ENCODE data around the gene AVPI1.

AVPI1 gene, protein sequence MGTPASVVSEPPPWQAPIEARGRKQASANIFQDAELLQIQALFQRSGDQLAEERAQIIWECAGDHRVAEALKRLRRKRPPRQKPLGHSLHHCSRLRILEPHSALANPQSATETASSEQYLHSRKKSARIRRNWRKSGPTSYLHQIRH

DNA sequence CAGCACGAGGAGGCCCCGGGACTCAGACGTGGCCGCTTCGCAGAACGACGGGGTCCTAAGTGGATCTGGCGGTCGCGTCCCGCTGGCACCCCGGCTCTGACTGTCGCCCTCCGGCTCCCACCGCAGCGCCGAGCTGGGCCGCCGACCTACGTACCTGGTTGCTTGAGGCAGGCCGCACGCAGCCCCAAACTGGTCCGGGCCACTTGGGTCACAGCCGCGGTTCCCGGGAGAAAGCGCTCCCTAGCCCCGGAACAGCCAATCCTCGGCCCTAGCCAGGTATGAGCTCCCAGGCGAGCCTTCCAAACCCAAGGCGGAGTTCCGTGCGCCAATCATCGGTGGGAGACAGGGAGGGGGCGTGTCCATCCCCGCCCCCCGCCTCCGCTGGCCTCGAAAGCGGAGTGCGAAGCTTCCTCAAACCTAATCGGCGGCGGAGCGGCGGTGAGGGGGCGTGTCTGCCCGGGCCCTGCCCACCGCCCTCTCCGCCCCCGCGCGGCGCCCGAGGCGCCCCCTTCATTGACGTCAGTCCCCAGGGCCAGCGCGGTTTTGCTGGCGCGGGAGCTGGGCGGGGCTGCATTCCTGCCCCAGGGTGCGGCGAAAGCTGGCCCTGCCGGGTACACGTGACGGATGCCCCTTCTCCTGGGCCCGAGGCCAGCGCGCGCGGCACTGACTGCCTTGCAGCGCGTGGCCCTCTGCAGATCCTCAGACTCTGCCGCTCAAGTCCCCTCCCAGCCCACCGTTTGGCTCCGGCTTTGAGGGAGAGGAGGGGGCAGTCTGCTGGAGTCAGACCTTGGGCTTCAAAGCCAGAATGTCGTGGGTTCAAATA, at the start of gene AVPI1:
AVPI1 (minus strand) TSS at position 280 of the 823 bp plus-strand sequence. CDS start 7,336 bp downstream, outside the sequence.
- peak; percentile 83 for DNase-seq (ENCODE audit: low read depth, low spot score)

DNA sequence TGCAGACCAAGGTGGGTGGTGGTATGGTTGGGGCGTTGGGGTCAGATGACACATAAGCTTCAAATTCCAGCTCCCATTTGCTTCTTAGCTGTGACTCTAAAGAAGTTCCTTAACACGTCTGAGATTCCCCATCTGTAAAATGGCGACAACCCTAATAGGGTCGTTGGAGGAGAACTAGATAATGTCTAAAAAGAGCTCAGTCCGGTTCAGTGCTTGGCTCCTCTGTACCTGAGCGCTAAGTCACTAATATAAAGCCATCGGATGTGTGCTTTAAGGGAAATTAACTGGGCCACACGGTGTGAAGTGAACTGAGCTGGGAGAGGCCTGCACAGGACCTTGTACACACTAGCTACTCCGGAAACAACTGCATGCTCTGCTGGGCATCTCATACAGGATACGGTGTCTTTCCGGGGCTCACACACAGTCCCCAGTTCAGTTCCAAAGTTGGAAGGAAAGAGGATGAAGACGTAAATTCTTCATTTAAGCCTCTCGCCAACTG, 49.4 kb upstream of the AVPI1 start:
- DNase-seq (ENCODE audit: low read depth, low spot score), result no peak

DNA sequence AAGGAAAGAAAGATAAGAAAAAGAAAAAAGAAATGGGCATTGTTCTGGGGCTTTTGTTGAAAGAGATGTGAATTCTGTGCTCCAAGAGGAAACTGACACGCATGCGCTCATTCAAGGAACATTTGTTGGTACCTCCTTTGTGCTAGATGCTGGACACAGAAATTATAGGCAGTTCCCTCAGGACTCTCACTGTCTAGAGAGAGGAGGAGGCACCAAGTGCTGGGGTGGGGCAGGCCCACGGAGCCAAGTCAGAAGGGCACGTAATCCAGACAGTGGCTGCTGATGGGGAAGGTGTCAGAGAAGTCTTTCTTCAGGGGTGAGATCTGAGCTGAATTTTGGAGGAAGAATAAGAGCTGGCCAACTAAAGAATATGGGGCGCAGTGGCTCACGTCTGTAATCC, 47.0 kb upstream of the AVPI1 start:
- DNase-seq (ENCODE audit: low read depth, low spot score), result no peak

DNA sequence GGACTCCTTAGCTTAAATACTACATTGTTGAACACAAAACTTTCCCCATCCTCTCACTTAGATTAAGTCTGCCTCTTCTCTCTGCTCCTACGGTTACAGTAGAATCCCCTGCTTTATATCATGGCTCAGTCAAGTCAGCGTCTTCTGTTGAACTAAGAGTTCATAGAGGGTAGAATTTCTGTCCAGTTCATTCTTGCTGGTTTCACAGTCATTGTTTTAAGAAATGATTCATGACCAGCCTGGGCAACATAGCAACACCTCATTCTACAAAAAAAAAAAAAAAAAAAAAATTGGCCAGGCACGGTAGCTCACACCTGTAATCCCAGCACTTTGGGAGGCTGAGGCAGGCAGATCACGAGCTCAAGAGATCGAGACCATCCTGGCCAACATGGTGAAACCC, 46.2 kb upstream of the AVPI1 start:
- no peak for DNase-seq (ENCODE audit: low read depth, low spot score)

DNA sequence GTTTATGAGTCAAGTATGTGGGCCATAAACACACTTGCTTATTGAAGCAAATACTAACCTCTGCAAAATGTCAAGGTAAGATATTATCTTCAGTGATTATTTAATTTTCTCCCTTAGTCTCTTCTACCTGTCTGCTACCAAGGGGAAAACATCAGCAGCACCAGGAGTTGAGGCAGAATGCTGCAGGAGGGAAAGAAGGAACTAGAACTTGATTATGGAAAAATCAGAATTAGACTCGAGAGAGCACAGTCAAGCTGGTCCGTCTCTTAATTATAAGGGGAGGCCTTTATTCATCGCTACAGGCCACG, 45.0 kb upstream of the AVPI1 start:
- no peak for DNase-seq (ENCODE audit: low read depth, low spot score)

DNA sequence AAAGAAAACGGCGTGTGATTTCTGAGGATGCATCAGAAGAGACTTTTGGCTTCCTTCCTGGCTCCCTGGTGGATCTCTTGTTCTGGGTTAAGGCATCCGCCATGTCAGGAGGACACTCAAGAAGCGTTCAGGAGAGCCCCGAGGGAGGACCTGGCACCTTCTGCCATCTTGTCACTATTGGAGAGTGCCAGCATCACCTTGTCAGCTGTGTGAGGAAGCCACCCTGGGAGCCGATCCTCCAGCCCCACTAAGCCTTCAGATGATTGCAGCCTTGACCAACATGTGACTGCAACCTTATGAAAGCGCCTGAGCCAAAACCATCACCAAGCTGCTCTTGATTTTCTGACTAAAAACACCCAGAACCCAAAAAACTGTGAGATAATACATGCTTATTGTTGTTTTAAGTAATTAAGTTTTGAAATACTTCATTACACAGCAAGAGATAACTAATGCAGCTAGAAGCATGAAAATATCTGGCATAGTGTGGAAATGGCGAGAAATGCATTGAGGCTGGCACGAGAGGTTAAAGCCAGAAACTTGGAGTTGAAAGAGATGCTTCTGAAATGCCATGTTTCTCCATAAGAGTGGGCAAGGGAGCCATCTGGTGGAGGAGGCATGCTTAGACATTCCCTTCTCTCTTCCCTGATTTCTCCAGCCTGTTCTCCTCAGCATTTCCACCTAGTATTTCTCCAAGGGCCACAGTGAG, 44.5 kb upstream of the AVPI1 start:
- no peak for DNase-seq (ENCODE audit: low read depth, low spot score)

DNA sequence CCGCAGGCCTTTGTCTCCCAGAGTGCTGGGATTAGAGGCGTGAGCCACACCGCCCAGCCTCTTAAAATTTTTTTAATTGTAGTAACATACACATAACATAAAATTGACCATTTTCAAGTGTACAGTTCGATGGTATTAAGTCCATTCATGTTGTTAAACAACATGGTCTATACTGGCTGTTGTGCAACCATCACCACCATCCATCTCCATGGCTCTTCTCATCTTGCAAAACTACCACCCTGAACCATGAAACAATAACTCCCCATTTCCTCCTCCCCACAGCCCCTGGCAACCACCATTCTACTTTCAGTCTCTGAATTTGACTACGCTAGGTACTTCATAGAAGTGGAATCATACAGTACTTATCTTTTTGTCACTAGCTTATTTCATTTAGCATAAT, 42.0 kb upstream of the AVPI1 start:
- no peak for DNase-seq (ENCODE audit: low read depth, low spot score)

DNA sequence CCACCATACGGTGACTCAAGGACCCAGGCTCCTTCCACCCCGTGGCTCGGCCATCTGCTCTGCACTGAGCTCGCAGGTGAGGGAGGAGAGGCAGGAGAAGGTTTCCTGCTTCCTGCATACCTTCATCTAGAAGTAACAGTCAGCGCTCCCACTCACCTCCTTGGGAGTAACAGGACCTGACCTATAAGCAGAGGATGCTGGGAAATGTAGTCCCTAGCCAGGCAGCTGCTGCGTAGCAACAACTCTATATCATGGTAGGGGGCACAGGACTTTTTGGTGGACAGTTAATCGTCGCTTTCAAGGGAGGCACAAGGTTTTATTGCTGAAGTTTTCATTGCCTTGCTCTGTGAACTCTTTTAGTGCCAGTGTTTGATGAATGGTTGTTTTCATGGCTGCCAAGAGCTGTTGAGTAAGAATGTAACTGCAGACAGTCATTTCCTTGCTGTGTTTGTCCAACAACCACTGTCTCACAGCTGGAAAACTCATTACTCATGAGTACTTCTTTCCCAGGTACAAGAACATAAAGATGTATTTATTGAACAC, 39.7 kb upstream of the AVPI1 start:
- DNase-seq (ENCODE audit: low read depth, low spot score), result peak; percentile 85

DNA sequence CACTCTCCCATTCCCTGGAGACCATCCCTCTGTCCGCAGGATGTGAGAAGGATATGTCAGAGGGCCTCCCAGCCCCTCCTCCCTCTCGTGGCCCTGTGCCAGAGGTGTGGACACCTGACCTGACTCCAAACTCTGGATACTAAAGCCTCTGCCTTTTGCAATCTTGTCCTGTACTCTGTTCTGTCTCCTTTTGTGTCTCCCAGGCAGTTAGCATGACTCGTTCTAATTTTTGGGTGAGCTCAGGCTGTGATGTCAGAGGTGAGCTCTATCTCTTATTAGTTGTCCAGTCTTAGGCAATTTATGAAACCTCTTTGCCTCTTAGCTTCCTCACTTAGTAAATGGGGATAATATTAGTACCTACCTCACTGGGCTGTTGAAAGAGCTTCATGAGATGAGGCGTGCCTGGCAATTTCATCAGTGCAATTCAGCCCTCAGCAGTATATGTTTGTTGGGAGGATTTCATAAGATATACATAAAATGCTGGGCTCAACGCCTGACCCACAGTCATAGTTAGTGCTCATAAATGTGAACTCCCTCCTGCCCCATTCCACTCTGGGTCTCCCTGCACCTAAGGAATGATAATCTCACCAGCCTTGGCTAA, 37.4 kb upstream of the AVPI1 start:
- no peak for DNase-seq (ENCODE audit: low read depth, low spot score)

DNA sequence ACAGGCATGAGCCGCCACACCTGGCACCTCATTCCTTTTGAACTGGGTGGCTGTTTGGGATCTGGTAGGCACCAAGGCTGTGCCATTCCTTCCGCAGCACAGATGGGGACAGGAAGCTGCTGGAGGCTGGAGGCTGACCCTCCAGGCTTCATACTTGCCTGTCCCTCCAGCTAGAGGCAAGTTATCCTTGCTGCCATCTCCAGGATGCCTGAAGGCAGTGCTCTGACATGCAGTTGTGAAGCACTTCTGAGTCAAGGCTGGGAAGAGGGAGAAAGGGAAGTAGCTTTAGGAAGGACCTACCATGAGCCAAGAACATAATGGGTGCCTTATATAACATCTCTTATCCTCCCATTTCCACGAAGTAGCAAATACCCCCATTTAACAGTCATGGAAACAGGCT, 36.0 kb upstream of the AVPI1 start:
- no peak for DNase-seq (ENCODE audit: low read depth, low spot score)

DNA sequence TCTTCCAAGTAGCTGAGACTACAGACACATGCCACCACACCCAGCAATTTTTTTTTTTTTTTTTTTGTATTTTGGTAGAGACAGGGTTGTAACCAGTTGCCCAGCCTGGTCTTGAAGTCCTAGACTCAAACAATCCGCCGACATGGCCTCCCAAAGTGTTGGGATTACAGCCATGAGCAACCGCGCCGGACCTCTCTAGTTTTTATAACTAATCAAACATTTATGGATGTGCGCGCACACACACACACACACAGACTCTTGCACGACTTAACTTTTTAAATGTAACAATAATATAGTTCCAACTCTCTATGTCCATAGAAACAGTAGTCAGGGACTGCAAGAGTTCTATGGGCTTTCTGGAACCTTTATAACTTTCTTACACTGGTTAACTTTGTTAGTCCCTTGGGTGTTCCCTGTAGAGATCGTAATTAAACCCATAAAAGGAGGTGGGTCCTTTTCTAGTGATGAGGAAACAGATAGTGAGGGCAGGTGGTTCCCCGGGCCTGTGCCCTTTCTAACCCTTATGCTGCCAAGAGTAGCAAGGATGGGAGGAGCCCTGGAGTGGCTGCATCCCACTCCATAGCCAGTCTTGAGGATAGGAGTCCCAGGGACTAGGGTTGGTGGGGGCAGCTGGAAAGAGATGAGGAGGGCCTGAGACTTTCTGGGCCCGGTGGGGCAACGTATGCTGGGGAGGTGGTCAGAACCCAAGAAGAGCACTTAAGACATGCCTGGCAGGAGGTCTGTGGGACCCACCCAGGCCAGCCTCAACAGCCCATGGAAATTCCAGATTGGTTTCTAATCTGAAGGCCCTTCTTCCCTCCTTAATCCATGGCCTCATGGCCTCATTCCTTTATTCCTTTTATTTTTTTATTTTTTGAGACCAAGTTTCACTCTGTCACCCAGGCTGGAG, 35.1 kb upstream of the AVPI1 start:
- DNase-seq (ENCODE audit: low read depth, low spot score), result no peak

DNA sequence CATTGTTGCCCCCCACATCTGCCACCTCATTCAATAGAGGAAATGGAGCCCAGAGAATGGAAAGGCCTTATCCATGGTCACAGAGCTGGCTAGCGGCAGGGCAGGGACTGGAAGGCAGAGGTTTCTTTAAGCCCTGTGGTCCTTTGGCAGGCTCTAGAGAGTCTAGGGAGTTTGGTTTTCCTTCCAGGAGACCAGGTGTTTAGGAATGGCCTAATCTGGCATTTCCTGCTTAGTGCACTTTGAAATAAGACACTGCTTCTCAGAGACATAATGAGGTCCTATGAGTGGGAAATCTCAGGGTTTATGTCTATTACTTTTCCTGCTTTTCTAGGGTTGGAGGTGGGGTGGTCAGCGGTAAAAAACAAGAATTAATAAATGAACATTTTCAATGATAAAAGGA, 32.6 kb upstream of the AVPI1 start:
- no peak for DNase-seq (ENCODE audit: low read depth, low spot score)

DNA sequence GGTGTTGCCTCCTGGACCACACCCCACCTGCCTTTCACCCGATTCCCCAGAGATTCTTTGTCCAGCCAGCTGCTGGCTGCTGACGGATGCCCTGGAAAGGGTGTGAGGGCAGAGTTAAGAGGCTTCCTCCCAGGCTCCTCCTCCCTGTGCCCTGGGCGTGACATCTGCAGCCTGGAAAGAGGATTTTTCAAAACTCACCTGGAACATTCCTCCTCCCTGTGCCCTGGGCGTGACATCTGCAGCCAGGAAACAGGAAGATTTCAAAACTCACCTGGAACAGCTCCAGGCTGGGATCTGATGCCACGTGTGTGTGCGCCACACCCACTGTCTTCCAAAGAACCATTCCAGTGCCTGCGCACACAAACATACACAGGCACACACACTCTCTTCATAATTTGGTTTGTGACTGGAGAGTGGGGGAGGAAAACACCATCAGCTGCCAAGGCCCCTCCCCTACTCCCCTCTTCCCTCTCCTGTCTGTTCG, 31.7 kb upstream of the AVPI1 start:
- DNase-seq (ENCODE audit: low read depth, low spot score), result no peak

DNA sequence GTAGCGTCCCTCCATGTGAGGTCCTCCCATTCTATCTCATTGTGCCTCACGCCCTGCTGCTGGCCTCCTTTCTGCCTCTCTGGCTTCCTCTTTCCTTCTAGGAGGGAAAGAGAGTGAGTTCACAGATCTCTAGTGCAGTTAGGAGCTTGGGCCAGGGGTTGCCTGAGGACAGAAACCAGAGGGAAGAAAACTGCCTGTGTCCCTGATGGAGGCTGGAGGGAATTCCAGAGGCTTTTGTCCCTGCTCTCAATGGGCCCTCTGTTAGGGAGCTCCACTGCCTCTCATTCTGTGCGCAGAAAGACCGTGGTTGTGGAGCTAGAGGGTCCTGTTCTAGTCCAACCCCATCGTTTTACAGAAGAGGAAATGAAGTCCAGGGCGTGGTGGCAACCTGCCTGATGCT, 31.1 kb upstream of the AVPI1 start:
- DNase-seq (ENCODE audit: low read depth, low spot score), result no peak

DNA sequence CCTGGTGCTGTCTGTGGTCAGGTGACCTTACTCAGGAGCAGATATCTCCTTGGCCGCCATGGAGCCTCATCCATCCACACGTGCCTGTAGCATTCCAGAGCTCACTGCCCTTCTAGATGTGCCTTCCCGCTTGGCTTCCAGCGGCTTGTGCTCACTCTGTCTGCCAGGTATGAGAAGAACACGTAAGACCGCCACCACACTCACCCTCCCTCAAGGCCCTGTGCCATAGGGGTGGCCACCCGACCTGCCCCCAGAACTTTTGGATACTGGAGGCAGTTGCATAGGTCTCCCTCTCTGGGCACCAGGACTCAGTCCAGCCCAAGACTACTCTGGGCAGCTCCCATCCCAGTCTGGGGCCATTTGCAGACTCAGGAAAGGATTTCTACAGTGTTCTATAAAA, 30.6 kb upstream of the AVPI1 start:
- no peak for DNase-seq (ENCODE audit: low read depth, low spot score)

DNA sequence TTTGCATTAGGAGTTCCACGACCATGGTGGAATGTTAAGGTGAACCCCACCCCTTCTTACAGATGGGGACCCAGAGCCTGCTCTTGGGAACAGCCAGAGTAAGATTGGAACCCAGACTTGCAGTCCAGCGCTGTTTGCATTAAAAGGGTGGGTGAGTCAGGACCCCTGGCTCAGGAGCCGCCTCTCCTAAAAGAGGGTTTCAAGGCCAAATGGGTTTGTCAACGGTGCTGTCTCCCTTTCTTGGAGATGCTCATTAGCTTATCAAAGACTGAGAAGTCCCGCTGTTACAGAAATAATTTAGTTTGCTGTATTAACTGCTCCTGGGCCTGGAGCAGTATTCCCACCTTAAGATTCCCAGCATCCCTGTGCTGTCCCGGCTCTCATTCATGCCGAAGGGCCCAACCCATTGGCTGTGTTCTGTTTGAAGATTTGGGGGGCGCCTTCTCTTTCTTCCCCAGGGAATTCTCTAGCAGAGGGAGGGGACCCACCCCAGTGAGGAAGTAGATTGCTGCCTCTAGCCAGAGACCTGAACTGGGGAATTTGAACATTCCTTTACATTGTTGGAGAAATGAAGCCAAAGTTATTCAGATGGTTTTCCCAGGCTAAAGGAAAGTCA, 28.3 kb upstream of the AVPI1 start:
- no peak for DNase-seq (ENCODE audit: low read depth, low spot score)

DNA sequence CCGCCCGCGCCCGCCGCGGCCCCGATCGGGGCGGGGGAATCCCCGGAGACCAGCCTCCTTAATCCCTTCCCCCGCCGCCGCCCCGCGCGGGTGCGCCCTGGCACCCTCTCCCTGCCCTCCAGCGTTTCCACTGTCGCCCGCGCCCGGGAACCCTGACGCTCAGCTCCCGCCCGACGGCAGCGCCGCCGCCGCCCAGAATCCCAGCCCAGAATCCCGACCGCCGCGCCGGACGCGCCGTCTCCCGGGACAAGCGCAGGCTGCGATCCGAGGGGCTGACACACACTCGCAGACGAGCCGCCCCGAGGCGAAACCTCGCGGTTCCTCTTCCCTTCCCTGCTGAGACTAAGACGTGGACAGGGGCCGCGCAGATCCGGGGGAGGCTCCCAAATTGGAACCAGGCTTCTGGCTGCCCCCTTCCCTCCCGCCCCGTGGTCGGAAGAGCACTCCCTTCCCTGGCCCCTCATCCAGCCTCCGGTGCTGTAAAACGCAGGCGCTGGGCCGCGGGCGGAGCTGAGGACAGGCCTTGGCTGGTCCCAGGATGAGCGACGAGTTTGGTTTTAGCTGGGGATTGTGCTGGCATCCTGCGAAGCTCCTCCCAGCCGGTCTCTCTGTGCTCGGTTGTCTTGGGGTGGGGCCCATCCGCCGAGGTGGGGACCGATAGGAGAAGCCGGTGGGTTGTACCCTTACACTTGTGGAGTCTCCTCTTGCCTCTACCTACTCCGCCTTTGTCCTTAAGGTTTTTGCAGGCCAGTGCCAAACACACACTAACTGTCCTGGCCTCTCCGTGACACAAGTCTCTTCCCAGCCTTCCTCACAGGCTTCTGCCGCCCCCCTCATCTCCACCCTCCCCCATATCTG, 27.6 kb upstream of the AVPI1 start:
- no peak for DNase-seq (ENCODE audit: low read depth, low spot score)

DNA sequence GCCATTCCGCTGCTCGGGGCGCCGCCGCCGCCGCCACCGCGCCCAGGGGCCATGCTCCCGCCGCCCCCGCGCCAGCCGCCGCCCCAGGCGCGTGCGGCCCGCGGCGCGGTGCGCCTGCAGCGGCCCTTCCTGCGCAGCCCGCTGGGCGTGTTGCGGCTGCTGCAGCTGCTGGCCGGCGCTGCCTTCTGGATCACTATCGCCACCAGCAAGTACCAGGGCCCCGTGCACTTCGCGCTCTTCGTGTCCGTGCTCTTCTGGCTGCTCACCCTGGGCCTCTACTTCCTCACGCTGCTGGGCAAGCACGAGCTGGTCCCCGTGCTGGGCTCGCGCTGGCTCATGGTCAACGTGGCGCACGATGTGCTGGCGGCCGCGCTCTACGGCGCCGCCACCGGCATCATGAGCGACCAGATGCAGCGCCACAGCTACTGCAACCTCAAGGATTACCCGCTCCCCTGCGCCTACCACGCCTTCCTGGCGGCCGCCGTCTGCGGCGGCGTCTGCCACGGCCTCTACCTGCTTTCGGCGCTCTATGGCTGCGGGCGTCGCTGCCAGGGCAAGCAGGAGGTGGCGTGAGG, 26.9 kb upstream of the AVPI1 start:
- no peak for DNase-seq (ENCODE audit: low read depth, low spot score)

DNA sequence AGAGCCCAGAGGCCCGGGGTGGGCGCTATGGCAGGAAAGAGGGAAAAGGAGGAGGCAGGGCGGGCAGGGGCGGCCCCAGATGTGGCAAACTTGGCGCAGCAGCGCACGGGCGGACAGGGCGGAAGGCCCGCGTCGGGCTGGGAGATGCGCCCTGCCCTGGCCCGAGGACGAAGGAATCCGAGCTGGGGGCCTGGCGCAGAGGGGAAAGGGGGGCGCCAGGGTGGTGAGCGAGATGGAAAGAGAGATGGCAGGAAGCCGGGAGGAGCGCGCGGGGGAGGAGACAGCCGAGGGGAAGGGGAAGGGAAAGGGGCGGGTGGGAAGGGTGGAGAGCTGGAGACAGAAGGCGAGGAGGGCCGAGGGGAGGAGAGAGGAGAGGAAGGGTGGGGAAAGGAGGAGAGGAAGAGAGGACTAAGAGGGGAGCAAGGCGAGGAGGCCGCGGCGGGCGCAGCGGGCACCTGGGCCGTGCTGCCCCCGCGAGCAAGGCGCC, 26.3 kb upstream of the AVPI1 start, which contains the start of gene MARVELD1:
MARVELD1 (plus strand) TSS at position 392 of the 487 bp plus-strand sequence. CDS start 147 bp downstream, outside the sequence.
- DNase-seq (ENCODE audit: low read depth, low spot score), result no peak

Measured in iPS DF 19.7 (cell line).